CD14-positive monocyte (primary cell): ENCODE results near the gene MORF4L1. TPM values are rescaled to one million over a fixed set of nuclear protein-coding genes. Genes with fewer than 3 reads are reported as not detected.

ENCODE experiments used
- DNase-seq, 3 donors: peaks; one replicate each; pipeline ENCODE4 v3.0.0-alpha.2; 2011 to 2022
- H2AFZ ChIP-seq: 2 replicates; pipeline ENCODE4 v1.6.0; 2012; ENCODE audit warnings: mild to moderate bottlenecking, low read depth, low read length, inconsistent platforms; ENCODE audit not compliant: insufficient read depth, poor library complexity, severe bottlenecking
- H3K27ac ChIP-seq, 2 donors: 1 replicate in 1 of 2; 2 replicates in 1 of 2; pipeline ENCODE4 v1.5.1; 2012 to 2013; ENCODE audit warnings: low read length in 2 of 2, control low read depth in 1 of 2, inconsistent platforms in 1 of 2, low read depth in 1 of 2, mild to moderate bottlenecking in 1 of 2
- H3K27me3 ChIP-seq, 2 donors: one replicate each; pipeline versions ENCODE4 v1.6.0 to v1.6.1; 2011 to 2013; ENCODE audit warnings: low read length in 2 of 2; ENCODE audit not compliant: control insufficient read depth in 2 of 2, insufficient read depth in 2 of 2
- H3K36me3 ChIP-seq, 2 donors: replicated peaks in 1 of 2; 1 replicate in 1 of 2; 2 replicates in 1 of 2; pipeline versions ENCODE4 v1.5.1 to v1.6.1; 2012 to 2013; ENCODE audit warnings: low read length in 2 of 2, control low read depth in 1 of 2, inconsistent platforms in 1 of 2, mild to moderate bottlenecking in 1 of 2; ENCODE audit not compliant: insufficient read depth in 2 of 2, control insufficient read depth in 1 of 2
- H3K4me1 ChIP-seq, 2 donors: 1 replicate in 1 of 2; 2 replicates in 1 of 2; pipeline versions ENCODE4 v1.5.1 to v1.6.1; 2012 to 2013; ENCODE audit warnings: low read length in 2 of 2, control low read depth in 1 of 2, inconsistent platforms in 1 of 2, mild to moderate bottlenecking in 1 of 2, moderate library complexity in 1 of 2; ENCODE audit not compliant: insufficient read depth in 2 of 2, control insufficient read depth in 1 of 2
- H3K4me2 ChIP-seq: replicated peaks from 2 replicates; pipeline ENCODE3; 2012; ENCODE audit warnings: low read length, moderate library complexity, mild to moderate bottlenecking; ENCODE audit not compliant: poor library complexity, severe bottlenecking; ENCODE audit errors: extremely low read depth
- H3K4me3 ChIP-seq, 3 experiments: fragments of 200-600 bp in 1 of 3; sonication (generic) in 1 of 3; replicated peaks in 1 of 3; 1 replicate in 2 of 3; 2 replicates in 1 of 3; pipeline ENCODE4 v1.5.1; 2011 to 2013; ENCODE audit warnings: low read length in 3 of 3, mild to moderate bottlenecking in 3 of 3, control low read depth in 2 of 3, low read depth in 2 of 3, inconsistent platforms in 1 of 3, moderate library complexity in 1 of 3
- H3K79me2 ChIP-seq: 2 replicates; pipeline ENCODE4 v1.6.0; 2012; ENCODE audit warnings: mild to moderate bottlenecking, control low read depth, inconsistent platforms, low read length, moderate library complexity; ENCODE audit not compliant: insufficient read depth
- H3K9ac ChIP-seq: 2 replicates; pipeline ENCODE4 v1.6.0; 2017; ENCODE audit warnings: low read length, mild to moderate bottlenecking; ENCODE audit not compliant: insufficient read depth, poor library complexity, severe bottlenecking
- H3K9me3 ChIP-seq, 2 donors: replicated peaks in 1 of 2; 1 replicate in 1 of 2; 2 replicates in 1 of 2; pipeline versions ENCODE4 v1.5.1 to v1.6.1; 2012 to 2013; ENCODE audit warnings: low read length in 2 of 2, control low read depth in 1 of 2; ENCODE audit not compliant: control insufficient read depth in 1 of 2, insufficient read depth in 1 of 2
- H4K20me1 ChIP-seq: 2 replicates; pipeline ENCODE4 v1.6.0; 2012; ENCODE audit warnings: mild to moderate bottlenecking, low read length, control low read depth, moderate library complexity; ENCODE audit not compliant: insufficient read depth
- H3K27ac Mint-ChIP-seq, 7 donors: one replicate each; pipeline ENCODE4 v1.8.0; 2020; ENCODE audit warnings: mild to moderate bottlenecking in 7 of 7, mixed read lengths in 7 of 7, moderate library complexity in 6 of 7, inconsistent platforms in 2 of 7
- H3K27me3 Mint-ChIP-seq, 3 donors: one replicate each; pipeline ENCODE4 v1.8.0; 2021 to 2022; ENCODE audit warnings: low read depth in 3 of 3, mild to moderate bottlenecking in 3 of 3, mixed read lengths in 3 of 3, moderate library complexity in 3 of 3, inconsistent platforms in 1 of 3
- H3K36me3 Mint-ChIP-seq, 2 donors: one replicate each; pipeline ENCODE4 v1.8.0; 2020; ENCODE audit warnings: mixed read lengths in 2 of 2, inconsistent platforms in 1 of 2, mild to moderate bottlenecking in 1 of 2
- H3K4me1 Mint-ChIP-seq: one replicate; pipeline ENCODE4 v1.8.0; 2020; ENCODE audit warnings: mild to moderate bottlenecking, mixed read lengths
- H3K4me3 Mint-ChIP-seq, 2 donors: one replicate each; pipeline ENCODE4 v1.8.0; 2020; ENCODE audit warnings: mild to moderate bottlenecking in 2 of 2, mixed read lengths in 2 of 2, moderate library complexity in 1 of 2
- H3K9me3 Mint-ChIP-seq, 7 donors: one replicate each; pipeline ENCODE4 v1.8.0; 2020 to 2022; ENCODE audit warnings: mixed read lengths in 7 of 7, mild to moderate bottlenecking in 6 of 7, moderate library complexity in 6 of 7, inconsistent platforms in 2 of 7
- CTCF ChIP-seq: fragments of 200-600 bp; IDR thresholded peaks from one replicate; pipeline ENCODE4 v1.8.0; 2022; ENCODE audit warnings: antibody characterized with exemption, mild to moderate bottlenecking
- WGBS: methylation state at CpG from one replicate; pipeline ENCODE4 v1.1.5; 2013; ENCODE audit warnings: missing lambda C conversion rate; ENCODE audit not compliant: insufficient coverage; 5-methylcytosine and 5-hydroxymethylcytosine counted together
- intact Hi-C, 2 donors: fragments of 100-400 bp; cut with micrococcal nuclease; formaldehyde crosslinking; loops; one replicate each; pipeline versions ENCODE4 v1.15.0 to v1.15.1; 2023
- polyA plus RNA-seq, 3 donors: library from polyadenylated mRNA; depleted of rRNA in 1 of 3; unstranded in 2 of 3; stranded (reverse) in 1 of 3; fragments of 300-500 nt in 2 of 3; fragments of >200 nt in 1 of 3; fragmentation: Illumina TruSeq in 2 of 3; gene quantifications; 1 replicate in 2 of 3; 2 replicates in 1 of 3; pipeline ENCODE4 v1.2.3, GENCODE V29; 2012 to 2021

The MORF4L1 gene
- polyA plus RNA-seq, 3 donors, result 191 to 242 (median 224) TPM

GRCh38 chr15:78878356-78878755 lies 5.7 kb downstream of the MORF4L1 start:
- no peak overlapping the region for H3K9ac ChIP-seq
- Mint-ChIP-seq H3K4me3 (no peak overlapping the region), H3K9me3 (no peaks in the 10 kb centered on the region), H3K27me3 (peaks cover 0 to 2% (median 0%) of the 10 kb centered on the region in 3 donors), H3K27ac (peak overlapping the region in 5 of 7 donors; percentile 37 to 83 (median 69)), H3K36me3 (peaks cover 24 to 37% of the 10 kb centered on the region in 2 donors), H3K4me1 (peaks cover 39% of the 10 kb centered on the region)
- H3K4me3 ChIP-seq, result peak overlapping the region in 1 of 3 experiments; percentile 19
- no peak for TF ChIP-seq CTCF
- no CpG with 5 or more reads among the region's 1 CpG for WGBS
- peak overlapping the region; percentile 30 for H3K4me2 ChIP-seq
- peaks cover 41 to 43% of the 10 kb centered on the region in 2 donors for H3K4me1 ChIP-seq
- H3K79me2 ChIP-seq, result peaks cover 100% of the 10 kb centered on the region
- H2AFZ ChIP-seq, result no peak overlapping the region
- peaks cover 30 to 40% of the 10 kb centered on the region in 2 donors for H3K36me3 ChIP-seq
- intact Hi-C loops, result loop anchor here (10.0 kb wide), 3 partner anchors 66 to 1276 kb away; partner anchors contain the start of genes CTSH (in 1 of the 2) and FAH (in 1 of the 2)
- no peaks in the 10 kb centered on the region for H3K27me3 ChIP-seq
- peaks cover 99% of the 10 kb centered on the region for H4K20me1 ChIP-seq
- DNase-seq, result peak; percentile 5 to 24 (median 20)
- peak overlapping the region in 1 of 2 donors; percentile 61 for H3K27ac ChIP-seq
- H3K9me3 ChIP-seq, result no peaks in the 10 kb centered on the region

GRCh38 chr15:78879517-78880241 lies 7.0 kb downstream of the MORF4L1 start:
- no peaks in the 10 kb centered on the region for H3K9me3 Mint-ChIP-seq

More at GRCh38 chr15:78879517-78880241, 7.0 kb downstream of the MORF4L1 start:
- Mint-ChIP-seq H3K27me3 (no peaks in the 10 kb centered on the region), H3K4me1 (peaks cover 37% of the 10 kb centered on the region), H3K27ac (peak overlapping the region in 5 of 7 donors; percentile 22 to 66 (median 57)), H3K36me3 (peaks cover 30 to 51% of the 10 kb centered on the region in 2 donors), H3K4me3 (no peak overlapping the region)
- Histone ChIP-seq H4K20me1 (peaks cover 100% of the 10 kb centered on the region), H3K27me3 (no peaks in the 10 kb centered on the region), H3K9ac (no peak overlapping the region), H3K4me3 (no peak overlapping the region), H3K79me2 (peaks cover 100% of the 10 kb centered on the region), H3K9me3 (no peaks in the 10 kb centered on the region), H3K4me1 (peaks cover 38 to 39% of the 10 kb centered on the region in 2 donors), H3K4me2 (no peak overlapping the region), H3K27ac (no peak overlapping the region), H3K36me3 (peaks cover 42 to 54% of the 10 kb centered on the region in 2 donors), H2AFZ (no peak overlapping the region)
- DNase-seq, result no peak
- no peak for TF ChIP-seq CTCF
- intact Hi-C loops, result loop anchor here (10.0 kb wide), 3 partner anchors 65 to 1275 kb away; partner anchors contain the start of genes CTSH (in 1 of the 2) and FAH (in 1 of the 2)
- 100% methylated on average over 1 of the region's 6 CpGs for WGBS
